Keratinocyte (primary cell): ENCODE data around the gene HS3ST1. TPM values are rescaled to one million over a fixed set of nuclear protein-coding genes. Genes with fewer than 3 reads are reported as not detected.

Experiments
- DNase-seq: peaks from one replicate; pipeline ENCODE4 v3.0.0-alpha.2; 2011; ENCODE audit warnings: low read depth, missing footprints, low spot score
- FAIRE-seq: peaks from 2 replicates; lab custom pipeline; 2011; peaks lifted over from hg19 to GRCh38; lab: Jason Lieb, UNC
- H2AFZ ChIP-seq: 2 replicates; pipeline ENCODE4 v1.6.0; 2012; ENCODE audit warnings: low read length, control low read depth, inconsistent platforms; ENCODE audit not compliant: control insufficient read depth
- H3K27ac ChIP-seq: 2 replicates; pipeline ENCODE4 v1.5.1; 2011; ENCODE audit warnings: low read length; ENCODE audit not compliant: control insufficient read depth, insufficient read depth
- H3K27me3 ChIP-seq: 3 replicates; pipeline ENCODE4 v1.6.0; 2011; ENCODE audit warnings: low read length; ENCODE audit not compliant: control insufficient read depth, insufficient read depth; ENCODE audit errors: extremely low read depth
- H3K36me3 ChIP-seq, 2 experiments: 2 replicates in 1 of 2; 3 replicates in 1 of 2; pipeline ENCODE4 v1.5.1; 2011; ENCODE audit warnings: low read length in 2 of 2, mild to moderate bottlenecking in 1 of 2; ENCODE audit not compliant: control insufficient read depth in 2 of 2, insufficient read depth in 2 of 2; ENCODE audit errors: extremely low read depth in 1 of 2
- H3K4me1 ChIP-seq: 3 replicates; pipeline ENCODE4 v1.5.1; 2011; ENCODE audit warnings: low read length; ENCODE audit not compliant: control insufficient read depth, insufficient read depth; ENCODE audit errors: extremely low read depth
- H3K4me2 ChIP-seq: 3 replicates; pipeline ENCODE4 v1.6.0; 2011; ENCODE audit warnings: low read depth, low read length; ENCODE audit not compliant: control insufficient read depth, insufficient read depth; ENCODE audit errors: extremely low read depth
- H3K4me3 ChIP-seq, 3 experiments: fragments of 200-600 bp in 1 of 3; sonication (generic) in 1 of 3; 2 replicates in 2 of 3; 3 replicates in 1 of 3; pipeline ENCODE4 v1.5.1; 2011 to 2016; ENCODE audit warnings: low read length in 3 of 3, mild to moderate bottlenecking in 3 of 3, control low read depth in 2 of 3, inconsistent platforms in 1 of 3, low read depth in 1 of 3, mixed read lengths in 1 of 3, mixed run types in 1 of 3, moderate library complexity in 1 of 3; ENCODE audit not compliant: control insufficient read depth in 2 of 3, insufficient read depth in 2 of 3; ENCODE audit errors: extremely low read depth in 1 of 3
- H3K79me2 ChIP-seq: 2 replicates; pipeline ENCODE4 v1.6.0; 2012; ENCODE audit warnings: low read length; ENCODE audit not compliant: control insufficient read depth, insufficient read depth
- H3K9ac ChIP-seq: 3 replicates; pipeline ENCODE4 v1.6.0; 2011; ENCODE audit warnings: low read length; ENCODE audit not compliant: control insufficient read depth, insufficient read depth; ENCODE audit errors: extremely low read depth
- H3K9me1 ChIP-seq: 3 replicates; pipeline ENCODE4 v1.6.0; 2011; ENCODE audit warnings: low read length; ENCODE audit not compliant: control insufficient read depth, insufficient read depth; ENCODE audit errors: extremely low read depth
- H3K9me3 ChIP-seq: 2 replicates; pipeline ENCODE4 v1.5.1; 2012; ENCODE audit warnings: low read depth, low read length; ENCODE audit not compliant: control insufficient read depth
- H4K20me1 ChIP-seq: 3 replicates; pipeline ENCODE4 v1.6.0; 2011; ENCODE audit warnings: low read length; ENCODE audit not compliant: control insufficient read depth, insufficient read depth; ENCODE audit errors: extremely low read depth
- EZH2 ChIP-seq: IDR thresholded peaks from one replicate; pipeline ENCODE4 v1.6.1; 2012; ENCODE audit warnings: inconsistent platforms, mild to moderate bottlenecking, low read length, moderate library complexity
- dilution Hi-C: fragments of 300-500 bp; cut with MboI; formaldehyde crosslinking; loops from one replicate; pipeline ENCODE4 v1.7.0; 2020; ENCODE audit warnings: low sequenced_read_pairs; ENCODE audit not compliant: extremely low pct_ligation_motif_present
- polyA plus RNA-seq, 5 experiments: library from polyadenylated mRNA; depleted of rRNA in 3 of 5; stranded (reverse) in 3 of 5; stranded (forward) in 1 of 5; unstranded in 1 of 5; fragments of >200 nt; gene quantifications; 1 replicate in 1 of 5; 2 replicates in 3 of 5; 3 replicates in 1 of 5; pipeline versions ENCODE4 v1.2.1 to v1.2.3, GENCODE V29; 2011 to 2012; ENCODE audit warnings: missing spikeins in 2 of 5, low read depth in 1 of 5, low replicate concordance in 1 of 5
- TF ChIP-seq, protein P1 (sequence below), 3 experiments: IDR thresholded peaks in 1 of 3; conservative IDR thresholded peaks in 1 of 3; optimal IDR thresholded peaks in 1 of 3; 2 replicates in 2 of 3; 3 replicates in 1 of 3; pipeline versions ENCODE3 to v1.5.1; 2011; ENCODE audit warnings: low read length in 3 of 3, mild to moderate bottlenecking in 3 of 3, moderate library complexity in 2 of 3, control low read depth in 1 of 3, inconsistent platforms in 1 of 3; ENCODE audit not compliant: insufficient read depth in 2 of 3; ENCODE audit errors: extremely low read depth in 1 of 3

Gene HS3ST1
- polyA plus RNA-seq, 1 donor (not counting 4 experiments of a cell fraction or from before 2014, with no cell fraction given) = 2.0 TPM

DNA sequence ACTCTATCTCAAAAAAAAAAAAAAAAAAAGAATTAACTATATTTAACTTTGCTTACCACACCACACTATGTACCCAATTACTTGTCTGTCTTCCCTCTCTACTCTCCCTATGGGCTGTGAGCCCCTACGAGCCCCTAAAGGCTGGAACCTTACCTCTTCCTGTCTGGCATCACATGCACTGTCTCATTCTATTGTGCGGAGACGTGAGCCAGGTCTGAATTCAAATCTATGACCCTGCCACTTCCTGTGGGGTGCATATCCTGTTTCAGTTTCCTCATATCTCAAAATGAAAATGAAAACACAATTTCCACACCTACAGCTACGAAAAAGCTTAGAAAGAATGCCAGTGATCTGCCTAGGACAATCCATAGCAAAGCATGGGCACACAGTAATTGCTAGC is 42.9 kb upstream of the HS3ST1 start:
- FAIRE-seq = no peak
- no peaks in the 10 kb centered on the region for H3K27me3 ChIP-seq
- no peak for DNase-seq
- H4K20me1 ChIP-seq = no peaks in the 10 kb centered on the region
- dilution Hi-C loops = no loop called here
- H3K27ac ChIP-seq = no peak overlapping the region
- H3K9ac ChIP-seq = no peak overlapping the region
- TF ChIP-seq EZH2 = no peak
- TF ChIP-seq, protein P1, sequence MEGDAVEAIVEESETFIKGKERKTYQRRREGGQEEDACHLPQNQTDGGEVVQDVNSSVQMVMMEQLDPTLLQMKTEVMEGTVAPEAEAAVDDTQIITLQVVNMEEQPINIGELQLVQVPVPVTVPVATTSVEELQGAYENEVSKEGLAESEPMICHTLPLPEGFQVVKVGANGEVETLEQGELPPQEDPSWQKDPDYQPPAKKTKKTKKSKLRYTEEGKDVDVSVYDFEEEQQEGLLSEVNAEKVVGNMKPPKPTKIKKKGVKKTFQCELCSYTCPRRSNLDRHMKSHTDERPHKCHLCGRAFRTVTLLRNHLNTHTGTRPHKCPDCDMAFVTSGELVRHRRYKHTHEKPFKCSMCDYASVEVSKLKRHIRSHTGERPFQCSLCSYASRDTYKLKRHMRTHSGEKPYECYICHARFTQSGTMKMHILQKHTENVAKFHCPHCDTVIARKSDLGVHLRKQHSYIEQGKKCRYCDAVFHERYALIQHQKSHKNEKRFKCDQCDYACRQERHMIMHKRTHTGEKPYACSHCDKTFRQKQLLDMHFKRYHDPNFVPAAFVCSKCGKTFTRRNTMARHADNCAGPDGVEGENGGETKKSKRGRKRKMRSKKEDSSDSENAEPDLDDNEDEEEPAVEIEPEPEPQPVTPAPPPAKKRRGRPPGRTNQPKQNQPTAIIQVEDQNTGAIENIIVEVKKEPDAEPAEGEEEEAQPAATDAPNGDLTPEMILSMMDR (optimal IDR thresholded peaks at IDR 0.05 in 1 of 3, IDR thresholded peaks at IDR 0.05 in 1 of 3, conservative IDR thresholded peaks at IDR 0.05 in 1 of 3; ENCODE audit: extremely low read depth in 1 of 3, insufficient read depth in 2 of 3, low read length in 3 of 3) = no peak
- peak overlapping the region; percentile 41 for H3K4me2 ChIP-seq
- H3K4me1 ChIP-seq = peaks cover 26% of the 10 kb centered on the region
- peak overlapping the region; percentile 79 for H2AFZ ChIP-seq
- peak overlapping the region in 1 of 3 experiments; percentile 18 for H3K4me3 ChIP-seq
- peaks cover 2% of the 10 kb centered on the region for H3K9me1 ChIP-seq
- H3K79me2 ChIP-seq = no peaks in the 10 kb centered on the region
- no peaks in the 10 kb centered on the region for H3K9me3 ChIP-seq
- no peaks in the 10 kb centered on the region for H3K36me3 ChIP-seq

DNA sequence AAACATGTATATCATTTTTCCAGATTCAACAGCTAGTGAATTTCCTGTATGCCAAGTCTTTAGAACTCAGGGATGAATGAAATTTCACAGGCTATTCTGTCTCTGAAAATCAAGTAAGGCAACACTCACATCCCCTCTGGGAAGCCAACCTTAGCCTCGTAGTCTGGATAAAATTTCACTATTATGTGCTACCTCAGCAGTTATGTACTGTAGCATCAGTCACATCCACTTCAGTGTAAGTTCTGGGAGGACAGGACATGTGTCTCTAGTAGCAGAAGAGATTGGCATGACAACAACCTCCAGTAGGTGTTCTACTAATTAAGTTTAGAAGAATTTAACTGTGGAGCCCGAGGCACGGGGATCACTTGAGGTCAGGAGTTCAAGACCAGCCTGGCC is 42.4 kb upstream of the HS3ST1 start:
- peak overlapping the region; percentile 61 for H3K4me2 ChIP-seq
- no peaks in the 10 kb centered on the region for H3K27me3 ChIP-seq
- no peaks in the 10 kb centered on the region for H3K36me3 ChIP-seq
- FAIRE-seq = peak; percentile 26
- no peak overlapping the region for H3K4me3 ChIP-seq
- no peaks in the 10 kb centered on the region for H4K20me1 ChIP-seq
- TF ChIP-seq EZH2 = no peak
- TF ChIP-seq, protein P1 (optimal IDR thresholded peaks at IDR 0.05 in 1 of 3, IDR thresholded peaks at IDR 0.05 in 1 of 3, conservative IDR thresholded peaks at IDR 0.05 in 1 of 3; ENCODE audit: extremely low read depth in 1 of 3, insufficient read depth in 2 of 3, low read length in 3 of 3) = no peak
- H3K27ac ChIP-seq = peak overlapping the region; percentile 68
- dilution Hi-C loops = no loop called here
- no peak for DNase-seq
- peak overlapping the region; percentile 45 for H2AFZ ChIP-seq
- H3K79me2 ChIP-seq = no peaks in the 10 kb centered on the region
- H3K9me1 ChIP-seq = peaks cover 2% of the 10 kb centered on the region
- H3K9ac ChIP-seq = peak overlapping the region; percentile 36
- no peaks in the 10 kb centered on the region for H3K9me3 ChIP-seq
- peaks cover 26% of the 10 kb centered on the region for H3K4me1 ChIP-seq
